Epithelial cell of proximal tubule (primary cell): ENCODE data around the gene FNDC1. TPM values are rescaled to one million over a fixed set of nuclear protein-coding genes. Genes with fewer than 3 reads are reported as not detected.

ENCODE experiments used
- DNase-seq: peaks from one replicate; pipeline ENCODE4 v3.0.0-alpha.2; 2011; ENCODE audit warnings: low read depth
- H3K4me3 ChIP-seq: 2 replicates; pipeline ENCODE4 v1.5.1; 2011; ENCODE audit warnings: low read depth, mild to moderate bottlenecking, low read length
- CTCF ChIP-seq: conservative IDR thresholded peaks from 2 replicates; pipeline ENCODE4 v1.5.1; 2012; ENCODE audit warnings: low read depth, mild to moderate bottlenecking, low read length
- total RNA-seq: library from RNA; depleted of rRNA; stranded (reverse); fragments of >200 nt; gene quantifications from 2 replicates; pipeline ENCODE4 v1.2.3, GENCODE V29; 2015

Gene FNDC1
- total RNA-seq, 1 donor from 2014 or later, result not detected

- DNase-seq, result no peak
- TF ChIP-seq CTCF, result no peak
- no peak overlapping the region for H3K4me3 ChIP-seq
Measured at GRCh38 chr6:159155679-159156078, 13.5 kb upstream of the FNDC1 start.

- H3K4me3 ChIP-seq, result no peak overlapping the region
- DNase-seq, result no peak
- TF ChIP-seq CTCF, result no peak
Measured at GRCh38 chr6:159156089-159156488, 13.1 kb upstream of the FNDC1 start.

DNA sequence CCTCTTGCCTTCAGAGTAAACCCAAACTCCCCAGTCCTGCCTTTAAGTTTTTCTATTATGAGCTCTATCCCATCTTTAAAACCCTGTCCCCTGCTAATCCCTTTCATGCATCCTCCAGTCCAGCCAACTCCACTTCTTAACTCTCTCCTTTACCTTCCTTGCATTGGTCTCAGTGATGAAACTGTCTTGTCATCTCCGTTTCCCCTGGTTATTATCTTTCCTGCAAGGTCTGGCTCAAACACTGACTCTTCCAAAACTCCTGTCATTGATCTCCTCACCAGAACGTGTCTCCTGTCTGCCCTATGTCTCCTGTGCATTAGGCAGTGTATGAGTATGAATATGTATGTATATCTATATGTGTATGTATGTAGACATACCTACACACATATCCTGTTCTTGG, 11.8 kb upstream of the FNDC1 start:
- DNase-seq, result no peak

DNA sequence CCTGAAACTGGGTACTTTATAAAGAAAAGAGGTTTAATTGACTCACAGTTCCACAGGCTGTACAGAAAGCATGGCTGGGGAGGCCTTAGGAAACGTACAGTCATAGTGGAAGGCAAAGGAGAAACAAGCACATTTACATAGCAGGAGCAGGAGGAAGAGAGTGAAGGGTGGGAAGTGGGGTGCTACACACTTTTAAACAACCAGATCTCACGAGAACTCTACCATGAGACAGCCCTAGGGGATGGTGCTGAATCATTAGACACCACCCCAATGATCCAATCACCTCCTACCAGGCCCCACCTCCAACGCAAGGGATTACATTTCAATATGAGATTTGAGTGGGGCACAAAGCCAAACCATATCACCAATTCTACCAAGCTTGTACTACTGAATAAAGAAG, 7.4 kb upstream of the FNDC1 start:
- TF ChIP-seq CTCF, result no peak

More for the DNA sequence above, 11.8 kb upstream of the FNDC1 start:
- H3K4me3 ChIP-seq, result no peak overlapping the region
- no peak for TF ChIP-seq CTCF

DNA sequence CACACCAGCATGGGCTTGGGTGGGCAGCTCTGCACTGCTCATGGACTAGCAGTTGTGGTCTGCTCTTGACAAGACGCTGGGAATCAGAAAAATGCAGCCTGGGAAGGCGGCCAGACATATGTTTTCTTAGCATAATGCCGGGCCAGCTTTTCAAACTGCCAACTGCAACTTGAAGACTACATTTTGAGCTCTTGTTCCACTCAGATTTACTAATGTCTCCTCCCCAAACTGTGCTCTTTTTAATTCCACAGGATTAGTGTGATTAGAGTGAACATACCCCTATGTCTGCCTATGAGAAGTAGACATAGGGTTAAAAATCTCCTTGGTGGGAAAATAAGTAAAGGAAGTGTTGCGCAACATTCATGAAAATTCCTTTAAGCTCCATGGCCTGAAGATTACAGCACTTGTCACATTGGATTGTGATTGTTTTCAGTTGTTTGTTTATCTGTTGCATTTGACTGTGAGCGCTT, 5.3 kb upstream of the FNDC1 start:
- no peak overlapping the region for H3K4me3 ChIP-seq
- no peak for DNase-seq
- no peak for TF ChIP-seq CTCF

More for the DNA sequence above, 7.4 kb upstream of the FNDC1 start:
- no peak overlapping the region for H3K4me3 ChIP-seq
- DNase-seq, result no peak

GRCh38 chr6:159168536-159169192, 536 bp upstream of the FNDC1 start:
- peak overlapping the region; percentile 49 for H3K4me3 ChIP-seq
- peak; percentile 47 for TF ChIP-seq CTCF
- DNase-seq, result no peak
